Kasumi-1 (cell line): Measurements from ENCODE around the gene RNU6-1.
A peak's percentile ranks its signal among the peaks of the same experiment; 100 is the strongest.

Experiments used
- DNase-seq, 2 experiments: peaks; one replicate each; lab custom pipeline; 2025; lab: John Stamatoyannopoulos, UW

Gene RNU6-1

GRCh38 chr15:67857220-67857619 is 17.4 kb upstream of the RNU6-1 start:
- DNase-seq: no peak

GRCh38 chr15:67855842-67856241 is 16.0 kb upstream of the RNU6-1 start:
- no peak for DNase-seq

DNA sequence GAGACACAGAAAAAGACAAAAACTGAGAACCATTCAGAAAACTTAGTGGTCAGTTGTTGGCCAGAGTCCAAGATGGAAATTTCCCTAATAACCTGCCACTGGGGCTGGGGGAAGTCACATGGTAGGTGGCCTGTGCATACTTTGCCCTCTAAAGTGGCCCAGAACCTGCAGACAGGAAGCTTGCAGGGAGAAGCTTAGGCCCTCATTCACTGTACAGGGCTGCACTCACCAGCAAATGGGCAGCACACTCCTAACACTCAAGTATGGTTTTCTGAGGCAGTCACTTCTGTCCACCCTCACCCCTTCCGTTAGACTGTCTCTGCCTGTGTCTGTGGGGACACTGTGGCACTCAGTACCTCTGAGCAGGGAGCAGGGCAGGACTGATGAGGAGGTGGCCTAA is 14.5 kb upstream of the RNU6-1 start:
- no peak for DNase-seq

- no peak for DNase-seq
Observed at GRCh38 chr15:67853454-67853853, 13.6 kb upstream of the RNU6-1 start.

GRCh38 chr15:67852418-67852817 is 12.6 kb upstream of the RNU6-1 start:
- no peak for DNase-seq

DNA sequence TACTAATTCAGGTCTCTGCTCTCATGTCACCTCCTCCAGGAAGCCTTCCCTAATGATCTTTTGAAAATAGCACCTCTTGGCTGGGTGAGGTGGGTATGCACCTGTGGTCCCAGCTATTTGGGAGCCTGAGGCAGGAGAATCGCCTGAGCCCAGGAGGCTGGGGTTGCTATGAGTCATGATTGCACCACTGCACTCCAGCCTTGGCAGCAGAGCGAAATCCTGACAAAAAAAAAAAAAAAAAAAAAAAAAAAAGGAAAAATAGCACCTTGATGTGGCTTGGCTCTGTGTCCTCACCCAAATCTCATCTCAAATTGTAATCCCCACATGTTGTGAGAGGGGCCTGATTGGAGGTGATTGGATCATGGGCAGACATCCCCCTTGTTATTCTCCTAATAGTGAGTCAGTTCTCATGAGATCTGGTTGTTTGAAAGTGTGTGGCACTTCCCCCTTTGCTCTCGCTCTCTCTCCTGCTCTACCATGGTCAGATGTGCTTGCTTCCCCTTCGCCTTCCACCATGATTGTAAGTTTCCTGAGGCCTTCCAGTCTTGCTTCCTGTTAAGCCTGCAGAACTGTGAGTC is 11.2 kb upstream of the RNU6-1 start:
- peak; percentile 70 to 73 for DNase-seq

DNA sequence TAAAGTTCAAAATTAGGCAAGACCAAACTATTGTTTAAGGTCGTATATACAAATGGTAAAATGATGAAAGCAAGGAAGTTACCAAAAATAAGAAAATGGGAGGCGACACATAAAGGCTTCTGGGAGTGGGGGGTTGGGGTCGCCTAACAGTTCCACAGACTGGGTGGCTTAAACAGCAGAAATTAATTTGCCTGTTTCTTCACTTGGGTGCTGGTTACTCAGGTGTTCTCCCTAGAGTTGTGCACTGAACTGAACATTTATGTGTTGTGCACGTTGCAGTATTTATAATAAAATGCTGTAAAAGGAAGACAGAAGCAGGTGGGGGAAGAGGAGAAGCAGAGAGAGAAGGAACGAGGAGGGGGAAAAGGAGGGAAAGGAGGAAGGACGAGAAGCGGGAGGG is 10.5 kb upstream of the RNU6-1 start:
- DNase-seq: no peak

DNA sequence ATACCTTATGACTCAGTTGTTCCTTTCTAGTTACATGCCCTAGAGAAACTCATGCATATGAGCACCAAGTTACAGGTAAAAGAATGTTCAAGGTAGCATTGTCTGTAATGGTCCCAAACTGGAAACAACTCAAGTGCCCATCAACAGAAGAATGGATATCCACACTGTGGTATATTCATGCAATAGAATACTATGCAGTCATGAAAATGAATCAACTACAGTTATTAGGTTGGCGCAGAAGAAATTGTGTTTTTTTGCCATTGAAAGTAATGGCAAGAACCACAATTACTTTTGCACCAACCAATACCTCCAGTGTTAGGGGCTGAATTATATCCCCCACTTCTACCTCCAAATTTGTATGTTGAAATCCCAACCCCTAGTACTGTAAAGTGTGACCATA is 9.7 kb upstream of the RNU6-1 start:
- DNase-seq: no peak

DNA sequence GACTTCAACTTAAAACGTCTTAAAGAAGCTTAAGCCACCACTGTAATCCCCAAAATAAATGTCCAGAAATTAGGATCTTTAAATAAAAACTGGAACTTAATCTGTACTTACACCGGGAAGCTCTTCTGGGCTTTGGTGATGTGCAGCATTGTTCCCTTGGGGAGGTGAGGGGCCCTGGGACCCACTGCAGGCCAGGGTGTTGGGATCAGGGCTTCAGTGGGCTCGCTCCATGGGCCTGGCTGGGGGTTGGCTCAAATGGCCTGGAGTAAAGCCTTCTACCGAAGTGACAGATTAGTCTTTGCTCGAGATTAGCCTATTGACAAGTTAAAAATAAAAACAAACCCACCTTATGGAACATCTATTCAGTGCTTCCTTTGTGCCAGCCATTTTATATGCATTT is 6.1 kb upstream of the RNU6-1 start:
- DNase-seq: no peak

DNA sequence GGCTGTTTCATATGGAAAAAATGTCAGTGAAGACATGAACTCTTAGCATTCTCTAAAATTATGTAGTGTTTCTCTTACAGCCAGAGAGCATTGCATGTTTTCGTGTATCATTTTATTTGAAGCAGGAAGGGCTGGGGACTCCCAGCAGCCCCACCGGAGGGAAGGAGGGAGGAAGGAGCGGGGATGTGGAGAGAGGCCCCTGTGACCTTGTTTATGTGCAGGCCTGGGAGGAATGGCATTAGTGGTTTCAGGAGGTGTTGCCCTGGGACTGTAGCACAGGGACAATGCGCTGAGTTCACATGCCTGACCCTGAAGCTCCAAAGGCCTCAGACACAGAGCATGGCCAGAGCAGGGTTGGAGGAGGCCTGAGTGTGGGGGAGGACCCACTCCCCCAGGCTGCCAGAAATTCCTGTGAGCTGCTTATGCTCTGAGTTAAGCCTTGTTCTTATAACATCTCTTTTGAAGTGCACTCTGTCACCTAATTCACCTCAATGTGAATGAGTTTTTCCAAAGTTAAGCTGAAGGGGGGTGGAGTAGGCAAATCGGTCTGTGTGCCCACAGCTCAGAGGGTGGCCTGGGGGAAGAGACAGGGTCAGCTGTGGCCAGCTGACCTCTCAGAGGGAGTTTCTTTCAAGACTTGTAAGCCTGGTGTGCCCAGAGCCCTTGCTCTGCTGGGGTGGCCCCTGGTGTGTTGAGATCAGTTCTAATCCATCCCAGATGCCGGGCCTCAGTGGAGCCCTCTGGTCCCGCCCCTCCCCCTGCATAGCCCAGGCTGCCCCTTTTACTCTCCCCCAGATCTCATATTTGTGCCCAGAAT is 3.9 kb upstream of the RNU6-1 start:
- no peak for DNase-seq

- no peak for DNase-seq
Observed at GRCh38 chr15:67843092-67843501, 3.3 kb upstream of the RNU6-1 start.

DNA sequence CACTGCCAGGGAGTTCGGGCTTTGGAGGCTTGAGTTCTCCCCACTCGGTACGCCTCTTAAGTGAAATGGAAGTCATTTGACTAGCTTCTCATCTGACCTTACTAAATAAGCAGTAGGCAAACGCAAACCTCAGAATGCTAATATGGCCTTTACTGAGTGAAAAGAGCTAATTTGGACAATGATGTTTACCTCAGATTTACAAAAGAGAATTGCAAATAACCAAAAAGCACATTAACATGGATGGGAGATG is 1.6 kb upstream of the RNU6-1 start:
- no peak for DNase-seq

GRCh38 chr15:67840749-67841512 is 1.1 kb upstream of the RNU6-1 start:
- peak; percentile 49 to 53 for DNase-seq

DNA sequence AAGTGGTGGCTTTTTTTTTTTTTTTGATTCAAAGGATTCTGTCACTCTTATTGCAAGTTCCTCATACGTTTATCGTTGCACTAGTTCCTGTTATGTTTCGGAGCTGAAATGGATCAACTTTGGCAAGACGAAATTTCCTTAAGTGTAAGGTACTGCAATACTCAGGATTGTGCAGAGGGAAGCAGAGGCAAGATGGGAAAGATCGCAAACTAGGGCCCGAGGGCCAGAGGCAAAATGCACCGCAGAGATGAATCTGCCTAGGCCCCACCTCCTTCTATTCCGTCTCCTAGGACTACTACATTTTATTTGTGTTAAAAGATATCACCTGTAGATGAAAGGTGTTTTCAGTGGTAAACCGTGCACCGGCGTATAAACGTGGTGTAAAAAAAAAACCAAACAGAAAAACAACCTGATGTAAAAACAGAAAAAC is 331 bp downstream of the RNU6-1 start:
- peak; percentile 62 to 65 for DNase-seq

DNA sequence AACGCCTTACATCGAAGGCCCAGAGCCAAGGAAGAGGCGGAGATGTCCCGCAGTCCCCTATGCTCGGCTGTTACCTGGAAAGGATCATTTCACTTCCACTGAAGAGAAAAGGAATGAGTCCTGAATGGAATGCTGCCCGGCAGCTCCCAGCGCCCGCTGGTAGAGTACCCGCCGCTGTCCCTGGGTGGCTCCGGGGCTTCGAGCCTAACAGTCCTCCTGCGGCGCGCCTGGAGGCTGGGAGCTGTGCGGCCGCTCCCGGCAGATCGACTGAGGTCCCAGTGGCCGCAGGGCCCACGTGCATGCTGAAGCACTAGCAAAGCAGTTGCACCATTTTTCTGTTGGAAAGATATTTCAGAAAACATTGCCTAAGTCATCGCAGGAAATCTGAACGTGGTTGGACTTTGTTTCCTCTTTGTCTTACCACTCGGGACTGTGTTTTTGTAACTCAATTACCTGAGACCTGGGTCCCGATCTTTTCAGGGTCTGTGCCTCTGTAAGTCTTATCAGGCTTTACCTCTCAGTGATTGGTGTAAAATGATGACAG is 984 bp downstream of the RNU6-1 start:
- peak; percentile 20 to 52 for DNase-seq

GRCh38 chr15:67836955-67837354 is 2.9 kb downstream of the RNU6-1 start:
- DNase-seq: no peak

- peak; percentile 44 to 70 for DNase-seq
Observed at GRCh38 chr15:67836477-67836876, 3.4 kb downstream of the RNU6-1 start.

DNA sequence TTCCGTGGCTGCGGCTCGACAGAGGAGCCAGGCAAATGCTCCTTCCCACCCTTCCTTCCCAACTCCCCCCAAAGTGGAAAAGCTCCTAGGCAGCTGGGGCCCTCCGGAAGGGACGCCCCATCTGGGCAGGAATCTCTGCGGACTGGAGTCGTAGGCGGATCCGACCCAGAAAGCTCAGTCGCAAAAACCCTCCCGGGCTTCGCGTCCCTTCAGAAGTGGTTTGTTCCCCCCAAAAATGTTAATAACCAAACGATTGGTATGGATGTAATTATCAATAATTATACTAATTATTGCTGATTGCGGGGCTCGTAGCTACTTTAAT is 3.8 kb downstream of the RNU6-1 start:
- DNase-seq: no peak

- no peak for DNase-seq
Observed at GRCh38 chr15:67835297-67836133, 4.3 kb downstream of the RNU6-1 start.

DNA sequence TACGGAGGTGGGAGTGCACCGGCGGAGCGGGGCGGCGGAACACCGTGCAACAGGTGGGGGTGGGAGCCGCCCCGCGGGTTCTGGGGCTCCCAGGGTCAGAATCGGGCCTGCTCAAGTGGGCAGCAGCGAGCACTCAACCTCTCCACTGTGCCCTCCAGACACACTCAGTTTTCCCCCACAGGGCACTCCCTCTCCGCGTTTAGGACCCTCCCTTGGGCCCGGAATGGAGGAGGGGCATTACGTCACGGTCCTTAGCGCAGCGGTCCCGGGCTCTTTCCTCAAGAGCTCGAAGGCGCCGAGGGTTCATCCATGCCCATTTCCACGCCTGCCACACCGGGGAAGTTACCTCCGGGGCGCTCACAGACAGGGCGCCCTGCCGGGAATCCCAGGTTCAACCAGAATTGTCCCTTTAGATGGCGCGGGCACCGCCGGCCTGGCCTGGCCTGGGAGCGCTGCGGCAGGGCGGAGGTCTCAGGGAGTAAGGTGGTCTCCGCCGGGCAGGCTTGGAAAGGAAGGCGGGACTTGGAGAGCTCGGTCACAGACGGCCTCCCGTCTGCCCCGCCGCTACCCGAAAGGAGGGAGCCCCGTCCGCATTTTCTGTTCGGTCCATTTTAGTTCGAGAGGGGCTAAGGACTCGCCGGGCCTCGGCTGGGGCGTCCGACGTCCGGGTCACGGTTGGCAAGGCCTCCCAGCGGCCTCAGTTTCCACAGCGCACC is 5.1 kb downstream of the RNU6-1 start:
- no peak for DNase-seq

DNA sequence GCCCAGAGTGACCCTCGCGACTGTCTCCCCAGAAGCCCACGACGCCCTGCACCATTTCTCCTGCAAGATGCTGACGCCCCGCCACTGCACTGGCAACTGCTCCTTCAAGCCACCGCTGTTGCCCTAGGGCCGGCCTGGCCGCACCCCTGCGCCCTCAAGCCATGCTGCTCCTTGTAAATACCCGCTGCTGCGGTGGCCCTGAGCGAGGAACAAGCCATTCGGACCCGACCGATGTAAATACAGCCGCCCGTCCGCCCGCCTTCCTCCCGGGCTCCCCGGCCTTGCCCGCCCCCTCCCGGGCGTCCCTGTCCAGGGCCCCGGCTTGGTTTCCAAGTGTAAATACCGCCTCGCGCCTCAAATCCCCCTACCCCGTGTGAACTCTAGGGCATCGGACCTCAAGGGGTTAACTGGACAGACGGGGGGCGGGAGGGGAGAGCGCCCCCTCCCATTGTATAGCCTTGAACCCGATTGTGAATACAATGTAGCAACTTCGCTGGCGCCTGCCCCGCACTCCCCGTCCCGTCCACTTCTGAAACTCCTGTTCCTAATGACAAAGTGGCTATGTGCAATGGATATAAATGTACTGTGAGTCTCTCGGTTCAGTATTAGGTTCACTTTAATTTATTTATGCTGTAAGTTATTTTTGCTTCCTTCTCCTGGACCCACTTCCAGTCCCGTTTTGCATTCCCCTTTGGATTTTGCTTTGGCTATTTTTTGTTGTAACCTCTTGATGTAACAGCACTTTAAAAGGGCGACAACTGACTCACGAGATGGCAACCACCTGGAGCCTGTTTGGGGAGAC is 5.9 kb downstream of the RNU6-1 start:
- DNase-seq: peak; percentile 64 to 66
